ENCODE data around the gene SPDEF. TPM values are rescaled to one million over a fixed set of nuclear protein-coding genes. Genes with fewer than 3 reads are reported as not detected.

Gene SPDEF
- total RNA-seq, 1 experiment from 2014 or later, result 0.77 TPM

- H3K4me3 ChIP-seq (ENCODE audit: low read depth, low read length), result no peak overlapping the region
- H3K4me1 ChIP-seq, result no peaks in the 10 kb centered on the region
- intact Hi-C loops (cut with micrococcal nuclease; ENCODE audit: unreplicated experiment), result no loop called here
- Mint-ChIP-seq H3K9me3 (ENCODE audit: unreplicated experiment) (no peaks in the 10 kb centered on the region), H3K36me3 (ENCODE audit: insufficient read depth, unreplicated experiment) (peaks cover 35% of the 10 kb centered on the region), H3K27ac (ENCODE audit: unreplicated experiment) (peak overlapping the region; percentile 65), H3K4me3 (ENCODE audit: unreplicated experiment) (no peak overlapping the region), H3K4me1 (ENCODE audit: low read depth, unreplicated experiment) (no peaks in the 10 kb centered on the region), H3K27me3 (ENCODE audit: insufficient read depth, unreplicated experiment) (no peaks in the 10 kb centered on the region)
- no peaks in the 10 kb centered on the region for H3K27me3 ChIP-seq (replicated peaks; ENCODE audit: control insufficient read depth, insufficient read depth, low read length)
- no TSS peak for BruUV-seq (replicated peaks)
- DNase-seq, result no peak
- no peaks in the 10 kb centered on the region for H3K9me3 ChIP-seq
- no peaks in the 10 kb centered on the region for H3K36me3 ChIP-seq (ENCODE audit: control insufficient read depth, insufficient read depth, low read length)
- TF ChIP-seq, protein P1, sequence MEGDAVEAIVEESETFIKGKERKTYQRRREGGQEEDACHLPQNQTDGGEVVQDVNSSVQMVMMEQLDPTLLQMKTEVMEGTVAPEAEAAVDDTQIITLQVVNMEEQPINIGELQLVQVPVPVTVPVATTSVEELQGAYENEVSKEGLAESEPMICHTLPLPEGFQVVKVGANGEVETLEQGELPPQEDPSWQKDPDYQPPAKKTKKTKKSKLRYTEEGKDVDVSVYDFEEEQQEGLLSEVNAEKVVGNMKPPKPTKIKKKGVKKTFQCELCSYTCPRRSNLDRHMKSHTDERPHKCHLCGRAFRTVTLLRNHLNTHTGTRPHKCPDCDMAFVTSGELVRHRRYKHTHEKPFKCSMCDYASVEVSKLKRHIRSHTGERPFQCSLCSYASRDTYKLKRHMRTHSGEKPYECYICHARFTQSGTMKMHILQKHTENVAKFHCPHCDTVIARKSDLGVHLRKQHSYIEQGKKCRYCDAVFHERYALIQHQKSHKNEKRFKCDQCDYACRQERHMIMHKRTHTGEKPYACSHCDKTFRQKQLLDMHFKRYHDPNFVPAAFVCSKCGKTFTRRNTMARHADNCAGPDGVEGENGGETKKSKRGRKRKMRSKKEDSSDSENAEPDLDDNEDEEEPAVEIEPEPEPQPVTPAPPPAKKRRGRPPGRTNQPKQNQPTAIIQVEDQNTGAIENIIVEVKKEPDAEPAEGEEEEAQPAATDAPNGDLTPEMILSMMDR (IDR thresholded peaks at IDR 0.05; ENCODE audit: insufficient read depth in 1 of 2, low read depth in 1 of 2, low read length in 1 of 2, severe bottlenecking in 1 of 2, unreplicated experiment in 1 of 2), result no peak
- ChIA-PET POLR2A (no interaction called here), CTCF (interaction anchor here (0.6 to 2.2 kb wide), 2 partner anchors 34 to 159 kb away, joined by 4 to 9 read pairs; no protein-coding TSS in a partner anchor)
Measured at GRCh38 chr6:34574647-34575293, 18.6 kb upstream of the SPDEF start.

- no peak overlapping the region for H3K4me3 Mint-ChIP-seq (ENCODE audit: unreplicated experiment)
- H3K9me3 Mint-ChIP-seq (ENCODE audit: unreplicated experiment), result no peaks in the 10 kb centered on the region
- peaks cover 33% of the 10 kb centered on the region for H3K36me3 Mint-ChIP-seq (ENCODE audit: insufficient read depth, unreplicated experiment)
- no peak for DNase-seq
- TF ChIP-seq, protein P1 (IDR thresholded peaks at IDR 0.05; ENCODE audit: insufficient read depth in 1 of 2, low read depth in 1 of 2, low read length in 1 of 2, severe bottlenecking in 1 of 2, unreplicated experiment in 1 of 2), result no peak
- Histone ChIP-seq H3K9me3 (no peaks in the 10 kb centered on the region), H3K4me1 (no peaks in the 10 kb centered on the region), H3K27me3 (replicated peaks; ENCODE audit: control insufficient read depth, insufficient read depth, low read length) (no peaks in the 10 kb centered on the region), H3K36me3 (ENCODE audit: control insufficient read depth, insufficient read depth, low read length) (no peaks in the 10 kb centered on the region), H3K4me3 (ENCODE audit: low read depth, low read length) (no peak overlapping the region)
- H3K27me3 Mint-ChIP-seq (ENCODE audit: insufficient read depth, unreplicated experiment), result no peaks in the 10 kb centered on the region
- POLR2A ChIA-PET, result no interaction called here
- no TSS peak for BruUV-seq (replicated peaks)
- intact Hi-C loops (cut with micrococcal nuclease; ENCODE audit: unreplicated experiment), result no loop called here
- H3K27ac Mint-ChIP-seq (ENCODE audit: unreplicated experiment), result no peak overlapping the region
- CTCF ChIA-PET, result interaction anchor here (2.2 kb wide), 1 partner anchor 35 kb away, joined by 9 read pairs; no protein-coding TSS in a partner anchor
- no peaks in the 10 kb centered on the region for H3K4me1 Mint-ChIP-seq (ENCODE audit: low read depth, unreplicated experiment)
Measured at GRCh38 chr6:34573567-34574183, 17.5 kb upstream of the SPDEF start.

DNA sequence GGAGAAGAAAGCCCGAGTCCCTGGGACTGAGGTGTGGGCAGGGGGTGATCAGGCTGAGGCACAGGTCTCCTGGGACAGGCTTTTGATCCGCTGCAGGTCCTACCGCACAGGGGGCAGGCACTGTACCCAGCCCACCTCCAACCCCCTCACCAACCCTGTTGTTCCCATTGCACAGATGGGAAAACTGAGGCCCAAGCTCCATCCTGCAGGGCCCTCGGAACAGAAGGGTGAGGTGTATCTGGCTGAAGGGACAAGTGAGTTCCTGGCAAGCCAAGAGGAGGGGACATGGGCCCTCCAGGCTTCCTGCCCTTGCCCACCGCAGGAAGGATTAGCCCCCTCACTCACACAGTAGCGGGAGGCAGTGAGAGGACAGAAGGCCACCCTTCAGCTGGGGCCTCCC, 16.5 kb upstream of the SPDEF start:
- H3K9me3 ChIP-seq, result no peaks in the 10 kb centered on the region
- POLR2A ChIA-PET, result no interaction called here
- H3K4me3 ChIP-seq (ENCODE audit: low read depth, low read length), result no peak overlapping the region
- intact Hi-C loops (cut with micrococcal nuclease; ENCODE audit: unreplicated experiment), result no loop called here
- no peaks in the 10 kb centered on the region for H3K4me1 ChIP-seq
- TF ChIP-seq, protein P1 (IDR thresholded peaks at IDR 0.05; ENCODE audit: insufficient read depth in 1 of 2, low read depth in 1 of 2, low read length in 1 of 2, severe bottlenecking in 1 of 2, unreplicated experiment in 1 of 2), result no peak
- no peak overlapping the region for H3K27ac Mint-ChIP-seq (ENCODE audit: unreplicated experiment)
- H3K36me3 ChIP-seq (ENCODE audit: control insufficient read depth, insufficient read depth, low read length), result no peaks in the 10 kb centered on the region
- no peaks in the 10 kb centered on the region for H3K4me1 Mint-ChIP-seq (ENCODE audit: low read depth, unreplicated experiment)
- H3K4me3 Mint-ChIP-seq (ENCODE audit: unreplicated experiment), result no peak overlapping the region
- no TSS peak for BruUV-seq (replicated peaks)
- H3K27me3 ChIP-seq (replicated peaks; ENCODE audit: control insufficient read depth, insufficient read depth, low read length), result no peaks in the 10 kb centered on the region
- no peak for DNase-seq
- CTCF ChIA-PET, result no interaction called here
- H3K9me3 Mint-ChIP-seq (ENCODE audit: unreplicated experiment), result no peaks in the 10 kb centered on the region
- H3K27me3 Mint-ChIP-seq (ENCODE audit: insufficient read depth, unreplicated experiment), result no peaks in the 10 kb centered on the region
- peaks cover 33% of the 10 kb centered on the region for H3K36me3 Mint-ChIP-seq (ENCODE audit: insufficient read depth, unreplicated experiment)

All from Caco-2 (cell line).